ENCODE measurements around the gene ABHD8.
A peak's percentile ranks its signal among the peaks of the same experiment; 100 is the strongest.

ABHD8 gene

DNA sequence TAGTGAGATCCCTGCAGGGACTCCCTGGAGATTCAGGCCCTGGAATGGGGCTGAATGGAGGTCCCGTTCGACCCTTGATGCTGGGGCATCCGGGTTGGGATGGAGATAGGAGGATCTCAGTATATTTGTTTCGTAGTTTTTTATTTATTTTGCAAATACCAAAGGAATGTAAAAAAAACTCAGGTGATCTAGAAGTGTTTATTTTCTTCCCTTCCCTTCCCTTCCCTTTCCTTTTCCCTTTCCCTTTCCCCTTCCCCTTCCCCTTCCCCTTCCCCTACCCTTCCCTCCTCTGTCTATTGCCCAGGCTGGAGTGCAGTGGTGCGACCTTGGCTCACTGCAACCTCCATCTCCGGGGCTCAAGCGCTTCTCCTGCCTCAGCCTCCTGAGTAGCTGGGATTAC, 38.6 kb upstream of the ABHD8 start:
- H3K36me3 ChIP-seq (ENCODE audit: insufficient read depth, low read length), result no peaks in the 10 kb centered on the region; the same call in 1 of the 2 replicates
- no peak for DNase-seq (ENCODE audit: low read depth, low spot score)
- no peak overlapping the region for H3K9ac ChIP-seq (ENCODE audit: insufficient read length)
- TF ChIP-seq POLR2AphosphoS5 (IDR thresholded peaks at IDR 0.05; ENCODE audit: borderline replicate concordance, low read depth, low read length) (no peak), FOXP2 (optimal IDR thresholded peaks at IDR 0.05; ENCODE audit: control extremely low read depth, extremely low read length, insufficient read depth) (no peak), EZH2 (IDR thresholded peaks at IDR 0.05) (no peak)
- H3K27ac ChIP-seq, result no peak overlapping the region
- no peak overlapping the region for H3K4me3 ChIP-seq
- H3K9me3 ChIP-seq (ENCODE audit: low read depth, low read length), result no peaks in the 10 kb centered on the region

DNA sequence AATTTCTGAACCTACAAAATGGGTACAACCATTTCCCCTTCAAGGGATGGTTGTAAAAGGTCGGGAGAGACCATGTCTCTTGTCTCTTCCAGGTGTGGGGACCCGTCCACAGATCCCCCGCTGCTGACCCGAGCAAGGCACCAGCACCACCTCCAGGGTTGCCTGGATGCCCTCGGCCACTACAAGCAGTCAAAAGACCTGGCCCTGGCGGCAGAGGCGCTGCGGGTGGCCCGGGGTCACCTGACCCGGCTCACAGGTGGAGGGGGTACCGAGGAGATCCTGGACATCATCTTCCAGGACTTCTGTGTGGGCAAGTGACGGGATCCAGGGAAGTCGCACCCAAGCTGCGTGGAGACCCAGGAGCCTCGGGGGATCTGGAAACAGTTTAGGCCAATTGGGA, 38.2 kb upstream of the ABHD8 start:
- no peak overlapping the region for H3K9ac ChIP-seq (ENCODE audit: insufficient read length)
- H3K9me3 ChIP-seq (ENCODE audit: low read depth, low read length), result no peaks in the 10 kb centered on the region
- no peaks in the 10 kb centered on the region; the same call in 1 of the 2 replicates for H3K36me3 ChIP-seq (ENCODE audit: insufficient read depth, low read length)
- no peak for TF ChIP-seq EZH2 (IDR thresholded peaks at IDR 0.05)
- no peak overlapping the region for H3K27ac ChIP-seq
- DNase-seq (ENCODE audit: low read depth, low spot score), result no peak
- H3K4me3 ChIP-seq, result no peak overlapping the region

DNA sequence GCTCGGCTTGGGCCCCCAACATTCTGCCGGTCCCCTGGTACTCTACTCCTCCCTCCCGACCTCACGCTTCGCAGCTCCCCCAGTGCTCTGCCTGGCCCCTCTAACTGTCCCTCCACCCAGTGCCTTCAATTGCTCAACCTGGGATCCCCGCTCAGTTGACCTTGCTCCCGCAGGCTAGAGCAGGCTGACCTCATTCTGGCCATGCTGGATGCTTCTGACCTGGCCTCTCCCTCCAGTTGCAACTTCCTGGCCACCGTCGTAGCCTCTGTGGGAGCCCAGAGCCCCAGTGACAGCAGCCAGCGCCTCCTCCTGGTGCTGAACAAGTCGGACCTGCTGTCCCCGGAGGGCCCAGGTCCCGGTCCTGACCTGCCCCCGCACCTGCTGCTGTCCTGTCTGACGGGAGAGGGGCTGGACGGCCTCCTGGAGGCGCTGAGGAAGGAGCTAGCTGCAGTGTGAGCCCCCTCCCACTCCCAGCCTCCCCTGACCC, 37.7 kb upstream of the ABHD8 start:
- Histone ChIP-seq H3K4me3 (no peak overlapping the region), H3K27ac (no peak overlapping the region), H3K36me3 (ENCODE audit: insufficient read depth, low read length) (no peaks in the 10 kb centered on the region; the same call in 1 of the 2 replicates), H3K9ac (ENCODE audit: insufficient read length) (no peak overlapping the region), H3K9me3 (ENCODE audit: low read depth, low read length) (no peaks in the 10 kb centered on the region)
- no peak for DNase-seq (ENCODE audit: low read depth, low spot score)
- TF ChIP-seq FOXP2 (optimal IDR thresholded peaks at IDR 0.05; ENCODE audit: control extremely low read depth, extremely low read length, insufficient read depth) (no peak), EZH2 (IDR thresholded peaks at IDR 0.05) (no peak), POLR2AphosphoS5 (IDR thresholded peaks at IDR 0.05; ENCODE audit: borderline replicate concordance, low read depth, low read length) (no peak)

DNA sequence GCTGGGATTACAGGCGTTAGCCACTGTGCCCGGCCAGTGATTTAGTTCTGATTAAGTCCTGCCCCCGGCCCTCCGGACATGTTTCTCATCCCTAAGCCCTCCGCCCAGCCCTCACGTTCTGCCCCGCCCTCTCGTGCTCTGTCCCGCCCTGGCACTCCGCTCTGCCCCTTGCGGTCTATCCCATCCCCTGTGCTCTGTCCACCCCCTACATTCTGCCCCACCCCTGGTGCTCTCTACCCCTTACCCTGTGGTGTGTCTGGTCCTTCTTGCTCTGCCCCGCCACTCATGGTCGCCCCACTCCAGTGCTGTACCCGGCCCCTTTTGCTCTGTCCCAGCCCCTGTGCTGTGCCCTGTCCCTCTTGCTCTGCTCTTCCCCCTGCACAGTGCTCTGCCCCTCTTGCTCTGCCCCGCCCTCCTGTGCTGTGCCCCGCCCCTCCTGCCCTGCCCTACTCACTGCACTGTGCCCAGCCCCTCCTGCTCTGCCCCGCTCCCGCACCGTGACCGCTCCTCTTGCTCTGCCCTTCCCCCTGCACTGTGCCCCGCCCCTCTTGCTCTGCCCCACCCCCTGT, 37.2 kb upstream of the ABHD8 start:
- no peak overlapping the region for H3K4me3 ChIP-seq
- H3K9ac ChIP-seq (ENCODE audit: insufficient read length), result no peak overlapping the region

DNA sequence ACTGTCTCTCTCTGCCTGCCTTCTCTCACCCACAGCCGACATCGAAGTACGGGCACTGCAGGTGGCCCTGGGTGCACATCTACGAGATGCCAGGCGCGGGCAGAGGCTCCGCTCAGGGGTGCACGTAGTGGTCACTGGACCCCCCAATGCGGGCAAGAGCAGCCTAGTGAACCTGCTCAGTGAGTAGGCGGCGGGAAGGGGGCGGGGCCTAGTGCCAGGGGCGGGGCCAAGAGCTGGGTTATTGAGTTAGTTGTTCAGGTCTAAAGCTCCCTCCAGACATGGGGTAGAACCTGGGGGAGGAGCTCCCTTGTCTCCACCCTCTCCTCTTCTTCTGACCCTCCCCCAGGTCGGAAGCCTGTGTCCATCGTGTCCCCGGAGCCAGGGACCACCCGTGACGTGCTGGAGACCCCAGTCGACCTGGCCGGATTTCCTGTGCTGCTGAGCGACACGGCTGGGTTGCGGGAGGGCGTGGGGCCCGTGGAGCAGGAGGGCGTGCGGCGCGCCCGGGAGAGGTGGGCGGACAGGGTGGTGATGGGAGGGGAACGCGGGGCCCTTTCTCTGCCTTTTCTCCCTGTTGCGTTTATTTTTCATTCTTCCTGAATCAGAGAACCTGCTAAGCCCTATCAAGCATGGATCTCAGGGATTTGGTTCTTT, 36.0 kb upstream of the ABHD8 start:
- Histone ChIP-seq H3K4me3 (no peak overlapping the region), H3K36me3 (ENCODE audit: insufficient read depth, low read length) (no peaks in the 10 kb centered on the region; the same call in 1 of the 2 replicates), H3K9me3 (ENCODE audit: low read depth, low read length) (no peaks in the 10 kb centered on the region), H3K27ac (no peak overlapping the region), H3K9ac (ENCODE audit: insufficient read length) (no peak overlapping the region)
- TF ChIP-seq FOXP2 (optimal IDR thresholded peaks at IDR 0.05; ENCODE audit: control extremely low read depth, extremely low read length, insufficient read depth) (no peak), EZH2 (IDR thresholded peaks at IDR 0.05) (no peak), POLR2AphosphoS5 (IDR thresholded peaks at IDR 0.05; ENCODE audit: borderline replicate concordance, low read depth, low read length) (no peak)
- no peak for DNase-seq (ENCODE audit: low read depth, low spot score)

More for the DNA sequence above, 37.2 kb upstream of the ABHD8 start:
- no peak for TF ChIP-seq POLR2AphosphoS5 (IDR thresholded peaks at IDR 0.05; ENCODE audit: borderline replicate concordance, low read depth, low read length)
- TF ChIP-seq EZH2 (IDR thresholded peaks at IDR 0.05), result no peak
- no peak for TF ChIP-seq FOXP2 (optimal IDR thresholded peaks at IDR 0.05; ENCODE audit: control extremely low read depth, extremely low read length, insufficient read depth)
- Histone ChIP-seq H3K27ac (no peak overlapping the region), H3K9me3 (ENCODE audit: low read depth, low read length) (no peaks in the 10 kb centered on the region), H3K36me3 (ENCODE audit: insufficient read depth, low read length) (no peaks in the 10 kb centered on the region; the same call in 1 of the 2 replicates)
- DNase-seq (ENCODE audit: low read depth, low spot score), result no peak

DNA sequence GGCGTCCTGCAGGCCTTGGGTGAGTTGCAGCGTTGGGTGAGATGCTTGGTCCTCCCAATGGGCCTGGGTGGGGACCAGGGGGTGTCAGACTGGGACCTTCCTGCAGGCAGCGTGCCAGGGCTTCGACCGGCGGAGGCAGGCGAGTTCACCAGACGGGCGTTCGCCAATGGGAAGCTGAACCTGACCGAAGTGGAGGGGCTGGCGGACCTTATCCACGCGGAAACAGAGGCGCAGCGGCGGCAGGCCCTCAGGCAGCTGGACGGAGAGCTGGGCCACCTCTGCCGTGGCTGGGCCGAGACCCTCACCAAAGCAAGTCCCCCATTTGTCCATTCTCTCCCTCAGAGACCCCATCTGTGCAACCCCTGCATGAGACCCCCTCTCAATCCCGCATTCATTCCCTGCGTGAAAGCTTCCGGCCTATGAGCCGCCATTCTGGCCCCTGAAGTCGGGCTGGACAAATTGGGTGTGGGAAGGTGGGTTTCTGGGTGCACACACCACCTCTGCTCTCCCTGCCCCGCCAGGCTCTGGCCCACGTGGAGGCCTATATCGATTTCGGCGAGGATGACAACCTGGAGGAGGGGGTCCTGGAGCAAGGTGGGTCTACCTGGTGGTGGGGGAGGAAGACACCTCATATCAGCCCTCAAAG, 35.3 kb upstream of the ABHD8 start:
- TF ChIP-seq EZH2 (IDR thresholded peaks at IDR 0.05) (no peak), FOXP2 (optimal IDR thresholded peaks at IDR 0.05; ENCODE audit: control extremely low read depth, extremely low read length, insufficient read depth) (no peak), POLR2AphosphoS5 (IDR thresholded peaks at IDR 0.05; ENCODE audit: borderline replicate concordance, low read depth, low read length) (no peak)
- H3K9ac ChIP-seq (ENCODE audit: insufficient read length), result peak overlapping the region; percentile 82
- no peak overlapping the region for H3K27ac ChIP-seq
- no peaks in the 10 kb centered on the region; the same call in 1 of the 2 replicates for H3K36me3 ChIP-seq (ENCODE audit: insufficient read depth, low read length)
- no peaks in the 10 kb centered on the region for H3K9me3 ChIP-seq (ENCODE audit: low read depth, low read length)
- DNase-seq (ENCODE audit: low read depth, low spot score), result no peak
- H3K4me3 ChIP-seq, result peak overlapping the region; percentile 94

DNA sequence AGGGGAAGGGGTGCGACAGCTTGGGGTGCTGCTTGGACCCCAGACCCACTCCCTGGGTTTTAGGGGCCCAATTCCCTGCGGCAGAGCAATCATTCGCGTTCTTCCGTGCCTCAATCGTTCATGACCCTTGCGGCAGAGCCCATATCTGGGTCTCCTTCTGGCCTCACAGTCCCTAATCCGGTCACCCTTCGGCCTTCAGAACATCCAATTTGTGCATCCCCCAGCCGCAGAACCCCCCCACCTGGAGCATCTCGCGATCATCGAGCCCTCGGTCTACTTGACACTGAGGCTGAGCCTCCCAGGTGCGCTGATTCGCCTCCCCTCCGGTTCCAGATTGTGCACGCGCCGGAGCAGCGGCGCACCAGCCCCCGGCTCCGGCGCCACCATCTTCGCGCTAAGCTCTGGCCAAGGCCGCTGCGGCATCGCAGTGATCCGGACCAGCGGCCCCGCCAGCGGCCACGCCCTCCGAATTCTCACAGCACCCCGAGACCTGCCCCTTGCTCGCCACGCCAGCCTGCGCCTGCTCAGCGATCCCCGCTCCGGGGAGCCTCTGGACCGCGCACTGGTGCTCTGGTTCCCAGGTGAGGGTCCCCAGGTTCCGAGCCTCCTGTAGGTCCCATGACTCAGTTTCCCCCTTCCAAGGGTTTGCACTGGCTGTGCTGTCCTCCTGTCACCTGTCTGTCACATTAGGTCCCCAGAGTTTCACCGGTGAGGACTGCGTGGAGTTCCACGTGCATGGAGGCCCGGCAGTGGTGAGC, 34.6 kb upstream of the ABHD8 start:
- H3K27ac ChIP-seq, result no peak overlapping the region
- H3K36me3 ChIP-seq (ENCODE audit: insufficient read depth, low read length), result peaks cover 4% of the 10 kb centered on the region
- peak overlapping the region; percentile 82 for H3K9ac ChIP-seq (ENCODE audit: insufficient read length)
- peak overlapping the region; percentile 94 for H3K4me3 ChIP-seq
- DNase-seq (ENCODE audit: low read depth, low spot score), result no peak
- TF ChIP-seq FOXP2 (optimal IDR thresholded peaks at IDR 0.05; ENCODE audit: control extremely low read depth, extremely low read length, insufficient read depth) (no peak), POLR2AphosphoS5 (IDR thresholded peaks at IDR 0.05; ENCODE audit: borderline replicate concordance, low read depth, low read length) (no peak), EZH2 (IDR thresholded peaks at IDR 0.05) (no peak)
- H3K9me3 ChIP-seq (ENCODE audit: low read depth, low read length), result no peaks in the 10 kb centered on the region

Measured in SK-N-MC (cell line).